Naive thymus-derived CD4-positive, alpha-beta T cell (primary cell): Measurements from ENCODE around the gene TCERG1L. TPM values are rescaled to one million over a fixed set of nuclear protein-coding genes. Genes with fewer than 3 reads are reported as not detected.

Experiments
- ATAC-seq: fragments of 150-1000 bp; cut with Tn5 transposase; 2 replicates; pipeline ENCODE4 v1.10.0; 2021; ENCODE audit warnings: mild to moderate bottlenecking, moderate library complexity
- CTCF ChIA-PET: fragments of 350-600 bp; sonication (Branson Sonifier 250); formaldehyde crosslinking; loops from one replicate; lab custom pipeline; 2021; ENCODE audit warnings: antibody characterized with exemption; lab: Charles Lee
- POLR2A ChIA-PET: fragments of 350-600 bp; sonication (Branson Sonifier 250); formaldehyde crosslinking; loops from one replicate; lab custom pipeline; 2021; ENCODE audit warnings: antibody characterized with exemption, inconsistent platforms; lab: Charles Lee
- DNase-seq, 9 donors: peaks; one replicate each; pipeline versions ENCODE4 v3.0.0 to v3.0.0-alpha.2; 2020 to 2022; ENCODE audit warnings: mixed read lengths in 1 of 9
- H3K27ac ChIP-seq: one replicate; pipeline ENCODE4 v1.7.0; 2013; ENCODE audit warnings: mild to moderate bottlenecking, low read depth, low read length, moderate library complexity
- H3K27me3 ChIP-seq, 2 donors: one replicate each; pipeline ENCODE4 v1.7.0; 2013; ENCODE audit warnings: low read length in 2 of 2, mild to moderate bottlenecking in 2 of 2, moderate library complexity in 2 of 2; ENCODE audit not compliant: control insufficient read depth in 2 of 2, insufficient read depth in 2 of 2
- H3K36me3 ChIP-seq, 3 experiments: 1 replicate in 2 of 3; 2 replicates in 1 of 3; pipeline ENCODE4 v1.7.0; 2013; ENCODE audit warnings: low read length in 3 of 3, mild to moderate bottlenecking in 3 of 3, moderate library complexity in 1 of 3; ENCODE audit not compliant: insufficient read depth in 3 of 3, control insufficient read depth in 2 of 3
- H3K4me1 ChIP-seq, 2 donors: one replicate each; pipeline ENCODE4 v1.7.0; 2013; ENCODE audit warnings: low read length in 2 of 2, mild to moderate bottlenecking in 2 of 2, moderate library complexity in 1 of 2; ENCODE audit not compliant: control insufficient read depth in 2 of 2, insufficient read depth in 2 of 2
- H3K4me3 ChIP-seq: 2 replicates; pipeline ENCODE4 v1.7.0; 2013; ENCODE audit warnings: mild to moderate bottlenecking, low read length
- H3K9me3 ChIP-seq, 3 experiments: 1 replicate in 2 of 3; 2 replicates in 1 of 3; pipeline ENCODE4 v1.7.0; 2013; ENCODE audit warnings: low read length in 3 of 3; ENCODE audit not compliant: control insufficient read depth in 2 of 3
- H3K27ac Mint-ChIP-seq, 9 donors: one replicate each; pipeline ENCODE4 v1.8.0; 2020 to 2022; ENCODE audit warnings: mixed read lengths in 9 of 9, mild to moderate bottlenecking in 8 of 9, moderate library complexity in 5 of 9, inconsistent platforms in 2 of 9
- H3K27me3 Mint-ChIP-seq, 5 donors: one replicate each; pipeline ENCODE4 v1.8.0; 2021 to 2022; ENCODE audit warnings: mixed read lengths in 5 of 5, mild to moderate bottlenecking in 1 of 5
- H3K36me3 Mint-ChIP-seq, 5 donors: one replicate each; pipeline ENCODE4 v1.8.0; 2020 to 2022; ENCODE audit warnings: mixed read lengths in 5 of 5, mild to moderate bottlenecking in 3 of 5, inconsistent platforms in 1 of 5
- H3K4me1 Mint-ChIP-seq, 7 donors: one replicate each; pipeline ENCODE4 v1.8.0; 2020 to 2022; ENCODE audit warnings: mixed read lengths in 7 of 7, mild to moderate bottlenecking in 3 of 7, inconsistent platforms in 1 of 7
- H3K4me3 Mint-ChIP-seq, 10 donors: one replicate each; pipeline ENCODE4 v1.8.0; 2020 to 2022; ENCODE audit warnings: mild to moderate bottlenecking in 10 of 10, mixed read lengths in 10 of 10, moderate library complexity in 6 of 10, inconsistent platforms in 2 of 10
- H3K9me3 Mint-ChIP-seq, 11 donors: one replicate each; pipeline ENCODE4 v1.8.0; 2020 to 2022; ENCODE audit warnings: mixed read lengths in 11 of 11, mild to moderate bottlenecking in 4 of 11, inconsistent platforms in 1 of 11, moderate library complexity in 1 of 11
- intact Hi-C, 2 donors: fragments of 100-400 bp; cut with micrococcal nuclease; formaldehyde crosslinking; loops; one replicate each; pipeline ENCODE4 v1.15.1; 2023
- polyA plus RNA-seq, 2 donors: library from polyadenylated mRNA; unstranded; fragments of 300-500 nt; fragmentation: Illumina TruSeq; gene quantifications; one replicate each; pipeline ENCODE4 v1.2.3, GENCODE V29; 2021
- total RNA-seq, 6 experiments: library from RNA in 5 of 6; stranded (reverse) in 5 of 6; gene quantifications; 1 replicate in 5 of 6; 2 replicates in 1 of 6; pipeline ENCODE4 v1.2.3 and lab custom pipeline; 2021 to 2026

The TCERG1L gene
- total and polyA plus RNA-seq, 7 experiments from 2014 or later, result 0.11 to 0.42 (median 0.39) TPM; not detected in 4

- intact Hi-C loops, result no loop called here
- no peak overlapping the region for H3K4me3 ChIP-seq
- POLR2A ChIA-PET, result no interaction called here
- H3K27ac ChIP-seq, result no peak overlapping the region
- ATAC-seq (peak; percentile 14), DNase-seq (no peak)
- Mint-ChIP-seq H3K4me3 (no peak overlapping the region), H3K27me3 (peaks cover 0 to 6% (median 0%) of the 10 kb centered on the region in 5 donors), H3K27ac (no peak overlapping the region), H3K4me1 (no peaks in the 10 kb centered on the region), H3K9me3 (no peaks in the 10 kb centered on the region), H3K36me3 (no peaks in the 10 kb centered on the region)
- no peaks in the 10 kb centered on the region for H3K9me3 ChIP-seq
- CTCF ChIA-PET, result no interaction called here
- no peaks in the 10 kb centered on the region for H3K36me3 ChIP-seq
- no peaks in the 10 kb centered on the region for H3K4me1 ChIP-seq
- H3K27me3 ChIP-seq, result no peaks in the 10 kb centered on the region
These were observed 84.9 kb downstream of the TCERG1L start for GRCh38 chr10:131226446-131227162.

- Mint-ChIP-seq H3K27ac (no peak overlapping the region), H3K4me3 (no peak overlapping the region), H3K9me3 (no peaks in the 10 kb centered on the region), H3K27me3 (peaks cover 0 to 6% (median 0%) of the 10 kb centered on the region in 5 donors), H3K36me3 (no peaks in the 10 kb centered on the region), H3K4me1 (no peaks in the 10 kb centered on the region)
- Histone ChIP-seq H3K27me3 (no peaks in the 10 kb centered on the region), H3K27ac (no peak overlapping the region), H3K36me3 (no peaks in the 10 kb centered on the region), H3K4me3 (no peak overlapping the region), H3K9me3 (no peaks in the 10 kb centered on the region), H3K4me1 (no peaks in the 10 kb centered on the region)
- no peak for ATAC-seq
- ChIA-PET CTCF (no interaction called here), POLR2A (no interaction called here)
- intact Hi-C loops, result no loop called here
- DNase-seq, result no peak
These were observed 87.4 kb downstream of the TCERG1L start for GRCh38 chr10:131224106-131224505.

- ChIA-PET POLR2A (no interaction called here), CTCF (no interaction called here)
- Histone ChIP-seq H3K4me1 (no peaks in the 10 kb centered on the region), H3K4me3 (no peak overlapping the region), H3K36me3 (no peaks in the 10 kb centered on the region), H3K9me3 (no peaks in the 10 kb centered on the region), H3K27ac (no peak overlapping the region), H3K27me3 (no peaks in the 10 kb centered on the region)
- DNase-seq (no peak), ATAC-seq (no peak)
- intact Hi-C loops, result no loop called here
- Mint-ChIP-seq H3K9me3 (no peaks in the 10 kb centered on the region), H3K4me3 (no peak overlapping the region), H3K4me1 (no peaks in the 10 kb centered on the region), H3K36me3 (no peaks in the 10 kb centered on the region), H3K27ac (no peak overlapping the region), H3K27me3 (peaks cover 0 to 6% (median 0%) of the 10 kb centered on the region in 5 donors)
These were observed 88.1 kb downstream of the TCERG1L start for GRCh38 chr10:131223422-131223821.

GRCh38 chr10:131222986-131223385 lies 88.5 kb downstream of the TCERG1L start:
- ChIA-PET POLR2A (no interaction called here), CTCF (no interaction called here)
- intact Hi-C loops, result no loop called here
- H3K27me3 Mint-ChIP-seq, result peaks cover 0 to 6% (median 0%) of the 10 kb centered on the region in 5 donors
- H3K4me1 Mint-ChIP-seq, result no peaks in the 10 kb centered on the region
- no peaks in the 10 kb centered on the region for H3K36me3 Mint-ChIP-seq
- H3K27ac ChIP-seq, result no peak overlapping the region
- no peak overlapping the region for H3K4me3 ChIP-seq
- no peak overlapping the region for H3K27ac Mint-ChIP-seq
- H3K9me3 Mint-ChIP-seq, result no peaks in the 10 kb centered on the region
- no peaks in the 10 kb centered on the region for H3K36me3 ChIP-seq
- H3K9me3 ChIP-seq, result no peaks in the 10 kb centered on the region
- H3K27me3 ChIP-seq, result no peaks in the 10 kb centered on the region
- DNase-seq (no peak), ATAC-seq (no peak)
- no peak overlapping the region for H3K4me3 Mint-ChIP-seq
- no peaks in the 10 kb centered on the region for H3K4me1 ChIP-seq

- Mint-ChIP-seq H3K4me3 (no peak overlapping the region), H3K4me1 (no peaks in the 10 kb centered on the region), H3K9me3 (peaks cover 0 to 3% (median 0%) of the 10 kb centered on the region in 11 donors), H3K27ac (no peak overlapping the region), H3K27me3 (peaks cover 0 to 6% (median 0%) of the 10 kb centered on the region in 5 donors), H3K36me3 (no peaks in the 10 kb centered on the region)
- H3K4me1 ChIP-seq, result no peaks in the 10 kb centered on the region
- H3K36me3 ChIP-seq, result no peaks in the 10 kb centered on the region
- no peak for DNase-seq
- intact Hi-C loops, result no loop called here
- no peaks in the 10 kb centered on the region for H3K27me3 ChIP-seq
- ChIA-PET POLR2A (no interaction called here), CTCF (no interaction called here)
- H3K27ac ChIP-seq, result no peak overlapping the region
- H3K9me3 ChIP-seq, result no peaks in the 10 kb centered on the region
- H3K4me3 ChIP-seq, result no peak overlapping the region
- no peak for ATAC-seq
These were observed 89.8 kb downstream of the TCERG1L start for GRCh38 chr10:131221632-131222277.

GRCh38 chr10:131220601-131221171 lies 90.8 kb downstream of the TCERG1L start:
- ATAC-seq (no peak), DNase-seq (no peak)
- Histone ChIP-seq H3K4me3 (no peak overlapping the region), H3K36me3 (no peaks in the 10 kb centered on the region), H3K9me3 (no peaks in the 10 kb centered on the region), H3K27me3 (no peaks in the 10 kb centered on the region), H3K27ac (no peak overlapping the region), H3K4me1 (no peaks in the 10 kb centered on the region)
- Mint-ChIP-seq H3K36me3 (no peaks in the 10 kb centered on the region), H3K27me3 (peaks cover 0 to 6% (median 0%) of the 10 kb centered on the region in 5 donors), H3K4me1 (no peaks in the 10 kb centered on the region), H3K27ac (no peak overlapping the region), H3K9me3 (peaks cover 0 to 3% (median 0%) of the 10 kb centered on the region in 11 donors), H3K4me3 (no peak overlapping the region)
- intact Hi-C loops, result no loop called here
- ChIA-PET POLR2A (no interaction called here), CTCF (no interaction called here)
